H9 (cell line): Measurements from ENCODE around the gene ILDR2. TPM values are rescaled to one million over a fixed set of nuclear protein-coding genes. Genes with fewer than 3 reads are reported as not detected.

Experiments
- DNase-seq: peaks from one replicate; pipeline ENCODE4 v3.0.0-alpha.2; 2017
- H2AFZ ChIP-seq: one replicate; pipeline ENCODE4 v1.6.1; 2013; ENCODE audit warnings: mild to moderate bottlenecking, low read length, control low read depth, moderate library complexity
- H2AK5ac ChIP-seq: 2 replicates; pipeline ENCODE4 v1.6.1; 2013; ENCODE audit warnings: low read length, control low read depth, mixed read lengths; ENCODE audit not compliant: insufficient read length
- H2BK120ac ChIP-seq: one replicate; pipeline ENCODE4 v1.6.1; 2013; ENCODE audit warnings: low read depth, mild to moderate bottlenecking, low read length, control low read depth, inconsistent platforms; ENCODE audit not compliant: poor library complexity, severe bottlenecking
- H2BK12ac ChIP-seq: 2 replicates; pipeline ENCODE4 v1.6.1; 2013; ENCODE audit warnings: low read length, control low read depth, mixed read lengths, low read depth; ENCODE audit not compliant: insufficient read length
- H2BK15ac ChIP-seq: 2 replicates; pipeline ENCODE4 v1.6.1; 2013; ENCODE audit warnings: low read depth, low read length, control low read depth
- H2BK20ac ChIP-seq: one replicate; pipeline ENCODE4 v1.6.1; 2013; ENCODE audit warnings: low read depth, mild to moderate bottlenecking, low read length, control low read depth, inconsistent platforms; ENCODE audit not compliant: poor library complexity, severe bottlenecking
- H2BK5ac ChIP-seq: 2 replicates; pipeline ENCODE4 v1.6.1; 2013; ENCODE audit warnings: low read length, control low read depth, mixed read lengths; ENCODE audit not compliant: insufficient read length
- H3K14ac ChIP-seq: 2 replicates; pipeline ENCODE4 v1.6.1; 2013; ENCODE audit warnings: low read length, control low read depth; ENCODE audit not compliant: insufficient read depth
- H3K18ac ChIP-seq: 2 replicates; pipeline ENCODE4 v1.6.1; 2013; ENCODE audit warnings: low read depth, mild to moderate bottlenecking, mixed read lengths, low read length, control low read depth; ENCODE audit not compliant: insufficient read length
- H3K23ac ChIP-seq: 2 replicates; pipeline ENCODE4 v1.6.1; 2013; ENCODE audit warnings: low read length, control low read depth, mixed read lengths, low read depth; ENCODE audit not compliant: insufficient read length
- H3K23me2 ChIP-seq: 2 replicates; pipeline ENCODE4 v1.6.1; 2013; ENCODE audit warnings: low read depth, mild to moderate bottlenecking, mixed read lengths, low read length, control low read depth; ENCODE audit not compliant: insufficient read length, poor library complexity, severe bottlenecking
- H3K27ac ChIP-seq: 2 replicates; pipeline ENCODE4 v1.5.1; 2013; ENCODE audit warnings: low read length, control low read depth, mixed read lengths, low read depth; ENCODE audit not compliant: insufficient read length
- H3K27me3 ChIP-seq: 2 replicates; pipeline ENCODE4 v1.6.1; 2013; ENCODE audit warnings: low read length, control low read depth, inconsistent platforms; ENCODE audit not compliant: insufficient read depth
- H3K4ac ChIP-seq: 2 replicates; pipeline ENCODE4 v1.6.1; 2013; ENCODE audit warnings: low read depth, mild to moderate bottlenecking, control low read depth, inconsistent platforms, low read length, moderate library complexity
- H3K4me1 ChIP-seq: 2 replicates; pipeline ENCODE4 v1.6.1; 2013; ENCODE audit warnings: low read length, control low read depth, inconsistent platforms; ENCODE audit not compliant: insufficient read depth
- H3K4me2 ChIP-seq: 2 replicates; pipeline ENCODE4 v1.6.1; 2013; ENCODE audit warnings: low read length, control low read depth, mixed read lengths; ENCODE audit not compliant: insufficient read length, insufficient read depth
- H3K56ac ChIP-seq: 2 replicates; pipeline ENCODE4 v1.6.1; 2013; ENCODE audit warnings: low read depth, mild to moderate bottlenecking, mixed read lengths, low read length, control low read depth; ENCODE audit not compliant: insufficient read length
- H3K79me1 ChIP-seq: 2 replicates; pipeline ENCODE4 v1.6.1; 2013; ENCODE audit warnings: low read depth, mild to moderate bottlenecking, moderate library complexity, low read length, control low read depth, inconsistent platforms; ENCODE audit not compliant: insufficient read depth, poor library complexity, severe bottlenecking
- H3K79me2 ChIP-seq: 2 replicates; pipeline ENCODE4 v1.6.1; 2013; ENCODE audit warnings: low read length, control low read depth, inconsistent platforms; ENCODE audit not compliant: insufficient read depth
- H3K9ac ChIP-seq: 2 replicates; pipeline ENCODE4 v1.6.1; 2013; ENCODE audit warnings: low read length, control low read depth, mixed read lengths; ENCODE audit not compliant: insufficient read length; ENCODE audit errors: extremely low read depth
- H3K9me3 ChIP-seq: one replicate; pipeline ENCODE4 v1.6.1; 2013; ENCODE audit warnings: low read depth, low read length, inconsistent platforms; ENCODE audit not compliant: control insufficient read depth
- H3T11ph ChIP-seq: one replicate; pipeline ENCODE4 v1.6.1; 2013; ENCODE audit warnings: mild to moderate bottlenecking, low read length, control low read depth, inconsistent platforms
- H4K20me1 ChIP-seq: one replicate; pipeline ENCODE4 v1.6.1; 2013; ENCODE audit not compliant: control insufficient read depth, insufficient read length, insufficient read depth
- H4K5ac ChIP-seq: 2 replicates; pipeline ENCODE4 v1.6.1; 2013; ENCODE audit warnings: low read depth, mild to moderate bottlenecking, mixed read lengths, low read length, control low read depth; ENCODE audit not compliant: insufficient read length
- H4K8ac ChIP-seq: replicated peaks from 2 replicates; pipeline ENCODE4 v1.6.1; 2013; ENCODE audit warnings: low read length, control low read depth, mixed read lengths, low read depth; ENCODE audit not compliant: insufficient read length
- H4K91ac ChIP-seq: 2 replicates; pipeline ENCODE4 v1.6.1; 2013; ENCODE audit warnings: low read depth, mild to moderate bottlenecking, moderate library complexity, mixed read lengths, low read length, control low read depth; ENCODE audit not compliant: insufficient read length
- H3K27ac Mint-ChIP-seq, 3 experiments: 2 replicates in 2 of 3; 3 replicates in 1 of 3; pipeline ENCODE4 v1.8.0; 2020 to 2021; ENCODE audit warnings: mixed read lengths in 3 of 3, mild to moderate bottlenecking in 1 of 3, moderate library complexity in 1 of 3
- H3K27me3 Mint-ChIP-seq: 2 replicates; pipeline ENCODE4 v1.8.0; 2021; ENCODE audit warnings: low read depth, mild to moderate bottlenecking, moderate library complexity, mixed read lengths
- H3K36me3 Mint-ChIP-seq, 3 experiments: 2 replicates in 2 of 3; 3 replicates in 1 of 3; pipeline ENCODE4 v1.8.0; 2020 to 2021; ENCODE audit warnings: low read depth in 3 of 3, mixed read lengths in 3 of 3; ENCODE audit not compliant: insufficient read depth in 1 of 3
- H3K4me1 Mint-ChIP-seq, 2 experiments: 2 replicates each; pipeline ENCODE4 v1.8.0; 2020; ENCODE audit warnings: mixed read lengths in 2 of 2
- H3K4me3 Mint-ChIP-seq, 2 experiments: 2 replicates in 1 of 2; 3 replicates in 1 of 2; pipeline ENCODE4 v1.8.0; 2020 to 2021; ENCODE audit warnings: mild to moderate bottlenecking in 2 of 2, mixed read lengths in 2 of 2, moderate library complexity in 1 of 2
- H3K9me3 Mint-ChIP-seq, 2 experiments: 2 replicates in 1 of 2; 3 replicates in 1 of 2; pipeline ENCODE4 v1.8.0; 2020; ENCODE audit warnings: mild to moderate bottlenecking in 2 of 2, mixed read lengths in 2 of 2, moderate library complexity in 1 of 2
- WGBS: extraction: QIAGEN DNeasy Blood & Tissue Kit; methylation state at CpG from one replicate; pipeline ENCODE4 v1.1.7; 2013; ENCODE audit warnings: missing lambda C conversion rate, low lambda C conversion rate, mixed read lengths; ENCODE audit not compliant: insufficient read length; ENCODE audit errors: extremely low coverage; 5-methylcytosine and 5-hydroxymethylcytosine counted together
- total RNA-seq: library from RNA; stranded (reverse); gene quantifications from 2 replicates; pipeline ENCODE4 v1.2.1, GENCODE V29; 2021
- TF ChIP-seq, protein P1 (sequence below): fragments of 200-600 bp; sonication (generic); conservative IDR thresholded peaks from 3 replicates; pipeline ENCODE4 v1.8.0; 2021; ENCODE audit warnings: antibody characterized with exemption, mild to moderate bottlenecking

ILDR2 gene
- total RNA-seq, 1 experiment from 2014 or later, result 1.1 TPM

DNA sequence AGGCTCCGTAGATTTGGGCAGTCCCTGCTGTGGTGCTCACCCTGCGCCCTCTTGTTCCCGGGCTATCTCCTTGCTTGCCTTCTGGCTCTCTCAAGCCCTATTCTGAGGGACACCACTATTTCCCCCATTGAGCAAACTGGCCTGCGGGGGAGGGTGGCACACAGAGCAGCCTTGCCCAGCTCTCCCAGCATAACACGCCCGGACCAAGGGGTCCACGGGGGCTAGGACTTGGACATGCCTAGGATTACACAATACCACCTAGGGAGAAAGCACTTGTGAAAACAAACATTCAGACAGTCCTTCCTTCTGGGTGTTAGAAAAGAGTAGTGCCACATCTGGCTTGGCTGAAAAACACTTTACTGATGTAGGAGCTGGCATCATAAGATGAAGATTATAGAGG, 106.7 kb downstream of the ILDR2 start:
- no peak overlapping the region for H4K5ac ChIP-seq
- H3K4me2 ChIP-seq, result no peak overlapping the region
- no peaks in the 10 kb centered on the region for H3K9me3 Mint-ChIP-seq
- no peak overlapping the region for H2AFZ ChIP-seq
- H3K27ac ChIP-seq, result no peak overlapping the region
- no peak overlapping the region for H3T11ph ChIP-seq
- TF ChIP-seq, protein P1, sequence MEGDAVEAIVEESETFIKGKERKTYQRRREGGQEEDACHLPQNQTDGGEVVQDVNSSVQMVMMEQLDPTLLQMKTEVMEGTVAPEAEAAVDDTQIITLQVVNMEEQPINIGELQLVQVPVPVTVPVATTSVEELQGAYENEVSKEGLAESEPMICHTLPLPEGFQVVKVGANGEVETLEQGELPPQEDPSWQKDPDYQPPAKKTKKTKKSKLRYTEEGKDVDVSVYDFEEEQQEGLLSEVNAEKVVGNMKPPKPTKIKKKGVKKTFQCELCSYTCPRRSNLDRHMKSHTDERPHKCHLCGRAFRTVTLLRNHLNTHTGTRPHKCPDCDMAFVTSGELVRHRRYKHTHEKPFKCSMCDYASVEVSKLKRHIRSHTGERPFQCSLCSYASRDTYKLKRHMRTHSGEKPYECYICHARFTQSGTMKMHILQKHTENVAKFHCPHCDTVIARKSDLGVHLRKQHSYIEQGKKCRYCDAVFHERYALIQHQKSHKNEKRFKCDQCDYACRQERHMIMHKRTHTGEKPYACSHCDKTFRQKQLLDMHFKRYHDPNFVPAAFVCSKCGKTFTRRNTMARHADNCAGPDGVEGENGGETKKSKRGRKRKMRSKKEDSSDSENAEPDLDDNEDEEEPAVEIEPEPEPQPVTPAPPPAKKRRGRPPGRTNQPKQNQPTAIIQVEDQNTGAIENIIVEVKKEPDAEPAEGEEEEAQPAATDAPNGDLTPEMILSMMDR, result no peak
- H3K27me3 ChIP-seq, result no peaks in the 10 kb centered on the region
- H3K79me2 ChIP-seq, result peaks cover 8% of the 10 kb centered on the region; the same call in 1 of the 2 replicates
- H2AK5ac ChIP-seq, result no peak overlapping the region
- no peaks in the 10 kb centered on the region for H4K20me1 ChIP-seq
- H2BK120ac ChIP-seq, result no peak overlapping the region
- H3K27me3 Mint-ChIP-seq, result no peaks in the 10 kb centered on the region
- H2BK12ac ChIP-seq, result no peak overlapping the region
- H3K56ac ChIP-seq, result no peak overlapping the region
- H2BK20ac ChIP-seq, result no peak overlapping the region
- H3K4me3 Mint-ChIP-seq, result no peak overlapping the region
- peaks cover 5% of the 10 kb centered on the region for H3K79me1 ChIP-seq
- no peaks in the 10 kb centered on the region for H3K4me1 ChIP-seq
- no peak overlapping the region for H2BK15ac ChIP-seq
- peaks cover 26 to 61% (median 51%) of the 10 kb centered on the region in 3 experiments for H3K36me3 Mint-ChIP-seq
- H3K23ac ChIP-seq, result no peak overlapping the region
- no CpG with 5 or more reads among the region's 7 CpGs for WGBS
- H4K8ac ChIP-seq, result no peak overlapping the region
- no peaks in the 10 kb centered on the region for H3K23me2 ChIP-seq
- H3K27ac Mint-ChIP-seq, result no peak overlapping the region; a peak in 1 of 7 replicates
- DNase-seq, result no peak
- H4K91ac ChIP-seq, result no peak overlapping the region
- H3K9me3 ChIP-seq, result no peaks in the 10 kb centered on the region
- no peak overlapping the region for H3K14ac ChIP-seq
- H2BK5ac ChIP-seq, result no peak overlapping the region
- H3K18ac ChIP-seq, result no peak overlapping the region
- H3K4ac ChIP-seq, result no peak overlapping the region
- no peak overlapping the region for H3K9ac ChIP-seq
- H3K4me1 Mint-ChIP-seq, result peaks cover 12 to 13% of the 10 kb centered on the region in 2 experiments; a peak in 3 of 4 replicates
